ENCODE data around the gene ILF3. TPM values are rescaled to one million over a fixed set of nuclear protein-coding genes. Genes with fewer than 3 reads are reported as not detected.
"Not testable (repeated sequence)": the region's sequence is repeated elsewhere in the genome, so short reads cannot be mapped to it uniquely, and the experiment has no call there.

Gene ILF3
- total and polyA plus RNA-seq, 12 donors: 75.0 to 254 (median 184) TPM

GRCh38 chr19:10669246-10669645 is 15.1 kb downstream of the ILF3 start:
- Histone ChIP-seq H3K9me3 (replicated peaks in 1 of 3) (no peaks in the 10 kb centered on the region), H3K36me3 (replicated peaks in 1 of 2) (peaks cover 0 to 36% of the 10 kb centered on the region in 2 donors), H3K27me3 (no peaks in the 10 kb centered on the region), H3K4me3 (no peak overlapping the region), H3K4me1 (replicated peaks in 1 of 2) (peaks cover 0 to 21% of the 10 kb centered on the region in 2 donors), H3K27ac (no peak overlapping the region)
- DNase-seq: no peak
- no peak for TF ChIP-seq POLR2A (IDR thresholded peaks at IDR 0.05)
- no peak for TF ChIP-seq CTCF (IDR thresholded peaks at IDR 0.05)
- intact Hi-C loops (cut with DNase I): no loop called here
- WGBS, 4 donors: 59 to 74% (median 67%) methylated on average over 6 of the region's 6 CpGs

GRCh38 chr19:10670182-10670581 is 16.0 kb downstream of the ILF3 start:
- TF ChIP-seq POLR2A (IDR thresholded peaks at IDR 0.05) (no peak), CTCF (IDR thresholded peaks at IDR 0.05) (no peak)
- Histone ChIP-seq H3K4me1 (replicated peaks in 1 of 2) (peaks cover 0 to 21% of the 10 kb centered on the region in 2 donors), H3K9me3 (replicated peaks in 1 of 3) (no peaks in the 10 kb centered on the region), H3K27me3 (no peaks in the 10 kb centered on the region), H3K27ac (no peak overlapping the region), H3K36me3 (replicated peaks in 1 of 2) (peaks cover 0 to 36% of the 10 kb centered on the region in 2 donors), H3K4me3 (no peak overlapping the region)
- intact Hi-C loops (cut with DNase I): no loop called here
- DNase-seq: no peak
- WGBS, 4 donors: 65 to 90% (median 83%) methylated on average over 1 of the region's 1 CpG

GRCh38 chr19:10670876-10671804 is 17.0 kb downstream of the ILF3 start:
- WGBS, 4 donors: 80 to 88% (median 82%) methylated on average over 18 to 24 of the region's 24 CpGs
- Histone ChIP-seq H3K4me1 (replicated peaks in 1 of 2) (peaks cover 0 to 21% of the 10 kb centered on the region in 2 donors), H3K27me3 (no peaks in the 10 kb centered on the region), H3K4me3 (no peak overlapping the region), H3K36me3 (replicated peaks in 1 of 2) (peaks cover 0 to 44% of the 10 kb centered on the region in 2 donors), H3K9me3 (replicated peaks in 1 of 3) (no peaks in the 10 kb centered on the region), H3K27ac (peak overlapping the region in 1 of 5 donors; percentile 3)
- intact Hi-C loops (cut with DNase I): no loop called here
- no peak for TF ChIP-seq POLR2A (IDR thresholded peaks at IDR 0.05)
- TF ChIP-seq CTCF (IDR thresholded peaks at IDR 0.05): no peak
- DNase-seq: peak in 1 of 7 donors; percentile 12

- H3K9me3 ChIP-seq (replicated peaks in 1 of 3); DNase-seq; intact Hi-C loops (cut with DNase I); H3K27me3 ChIP-seq; H3K4me3 ChIP-seq: not testable (repeated sequence)
- Histone ChIP-seq H3K4me1 (replicated peaks in 1 of 2) (peaks cover 0 to 21% of the 10 kb centered on the region in 2 donors), H3K36me3 (replicated peaks in 1 of 2) (peaks cover 0 to 49% of the 10 kb centered on the region in 2 donors), H3K27ac (peak overlapping the region in 1 of 5 donors; percentile 3)
- WGBS, 4 donors: 84 to 95% (median 88%) methylated on average over 3 of the region's 3 CpGs
Observed at GRCh38 chr19:10671922-10672321, 17.8 kb downstream of the ILF3 start.

- H3K9me3 ChIP-seq (replicated peaks in 1 of 3); H3K27me3 ChIP-seq; H3K4me3 ChIP-seq; DNase-seq; H3K27ac ChIP-seq; intact Hi-C loops (cut with DNase I): not testable (repeated sequence)
- Histone ChIP-seq H3K36me3 (replicated peaks in 1 of 2) (peaks cover 0 to 76% of the 10 kb centered on the region in 2 donors), H3K4me1 (replicated peaks in 1 of 2) (peaks cover 0 to 11% of the 10 kb centered on the region in 2 donors)
- 73 to 79% (median 75%) methylated on average over 8 of the region's 8 CpGs for WGBS, 4 donors
Observed at GRCh38 chr19:10675214-10675613, 21.1 kb downstream of the ILF3 start.

Data from adrenal gland (tissue), 12 donors.